DND-41 (cell line): ENCODE results near the gene MVB12B.

Experiments used
- CTCF ChIP-seq: IDR thresholded peaks from 2 replicates; pipeline ENCODE4 v1.5.1; 2012; ENCODE audit warnings: borderline replicate concordance, low read length, moderate library complexity, mild to moderate bottlenecking; ENCODE audit not compliant: poor library complexity, severe bottlenecking; ENCODE audit errors: extremely low read depth
- EZH2 ChIP-seq: IDR thresholded peaks from 3 replicates; pipeline ENCODE4 v1.6.1; 2012; ENCODE audit warnings: borderline replicate concordance, low read depth, mild to moderate bottlenecking, moderate library complexity, low read length, inconsistent platforms; ENCODE audit not compliant: severe bottlenecking

GRCh38 chr9:126341902-126342301, 15.3 kb downstream of the MVB12B start:
- no peak for TF ChIP-seq CTCF
- TF ChIP-seq EZH2: no peak
